BE2C (cell line): ENCODE results near the gene SLC2A5.

Experiments used
- DNase-seq: peaks from one replicate; pipeline ENCODE4 v3.0.0-alpha.2; 2020
- H3K27me3 ChIP-seq: fragments of 250-450 bp; sonication (Bioruptor Pico); 2 replicates; pipeline ENCODE4 v1.5.1; 2020; ENCODE audit warnings: mild to moderate bottlenecking
- H3K36me3 ChIP-seq: fragments of 250-450 bp; sonication (Bioruptor Pico); 2 replicates; pipeline ENCODE4 v1.5.1; 2020; ENCODE audit warnings: mild to moderate bottlenecking
- H3K4me1 ChIP-seq: fragments of 250-450 bp; sonication (Bioruptor Pico); 2 replicates; pipeline ENCODE4 v1.5.1; 2020
- H3K4me3 ChIP-seq: 2 replicates; pipeline ENCODE4 v1.5.1; 2011; ENCODE audit warnings: low read depth, low read length
- H3K9me3 ChIP-seq: fragments of 250-450 bp; sonication (Bioruptor Pico); 2 replicates; pipeline ENCODE4 v1.5.1; 2020
- CTCF ChIP-seq: IDR thresholded peaks from 2 replicates; pipeline ENCODE4 v1.5.1; 2012; ENCODE audit warnings: mild to moderate bottlenecking, low read depth, low read length

The SLC2A5 gene

GRCh38 chr1:9068981-9069325, 482 bp downstream of the SLC2A5 start:
- Histone ChIP-seq H3K36me3 (no peaks in the 10 kb centered on the region), H3K4me3 (no peak overlapping the region), H3K27me3 (no peaks in the 10 kb centered on the region), H3K9me3 (no peaks in the 10 kb centered on the region), H3K4me1 (no peaks in the 10 kb centered on the region)
- TF ChIP-seq CTCF, result no peak
- DNase-seq, result no peak

- no peaks in the 10 kb centered on the region for H3K9me3 ChIP-seq
- H3K36me3 ChIP-seq, result no peaks in the 10 kb centered on the region
- H3K27me3 ChIP-seq, result no peaks in the 10 kb centered on the region
- DNase-seq, result no peak
- H3K4me1 ChIP-seq, result no peaks in the 10 kb centered on the region
- TF ChIP-seq CTCF, result no peak
- H3K4me3 ChIP-seq, result no peak overlapping the region
Measured at GRCh38 chr1:9066945-9067807, 2.3 kb downstream of the SLC2A5 start.

GRCh38 chr1:9065213-9065751, 4.2 kb downstream of the SLC2A5 start:
- no peak for TF ChIP-seq CTCF
- Histone ChIP-seq H3K4me1 (no peaks in the 10 kb centered on the region), H3K9me3 (no peaks in the 10 kb centered on the region), H3K4me3 (no peak overlapping the region), H3K27me3 (no peaks in the 10 kb centered on the region), H3K36me3 (no peaks in the 10 kb centered on the region)
- no peak for DNase-seq

- no peak for DNase-seq
- H3K4me3 ChIP-seq, result no peak overlapping the region
- no peaks in the 10 kb centered on the region for H3K36me3 ChIP-seq
- TF ChIP-seq CTCF, result no peak
- H3K4me1 ChIP-seq, result no peaks in the 10 kb centered on the region
- no peaks in the 10 kb centered on the region for H3K27me3 ChIP-seq
- H3K9me3 ChIP-seq, result no peaks in the 10 kb centered on the region
Measured at GRCh38 chr1:9062846-9063245, 6.6 kb downstream of the SLC2A5 start.

- no peak overlapping the region for H3K4me3 ChIP-seq
Measured at GRCh38 chr1:9062021-9062471, 7.4 kb downstream of the SLC2A5 start.

More at GRCh38 chr1:9062021-9062471, 7.4 kb downstream of the SLC2A5 start:
- DNase-seq, result no peak
- H3K36me3 ChIP-seq, result no peaks in the 10 kb centered on the region
- no peaks in the 10 kb centered on the region for H3K4me1 ChIP-seq
- TF ChIP-seq CTCF, result no peak
- no peaks in the 10 kb centered on the region for H3K27me3 ChIP-seq
- no peaks in the 10 kb centered on the region for H3K9me3 ChIP-seq
